Endothelial cell of umbilical vein (primary cell): Measurements from ENCODE around the gene EPYC. TPM values are rescaled to one million over a fixed set of nuclear protein-coding genes. Genes with fewer than 3 reads are reported as not detected.

ENCODE experiments used
- BruUV-seq: library from RNA; stranded (reverse); fragments of 400-500 nt; replicated peaks from 2 replicates; lab custom pipeline; 2021; lab: Mats Ljungman, UMichigan
- CTCF ChIA-PET: fragments of 300-600, 350-600 bp; sonication (Branson Sonifier 250); formaldehyde crosslinking; loops from one replicate; lab custom pipeline; 2021; ENCODE audit warnings: antibody characterized with exemption, inconsistent platforms; lab: Charles Lee
- POLR2A ChIA-PET: fragments of 300-600, 350-600 bp; sonication (Branson Sonifier 250); formaldehyde crosslinking; loops from one replicate; lab custom pipeline; 2021; ENCODE audit warnings: antibody characterized with exemption, inconsistent platforms; lab: Charles Lee
- DNase-seq: peaks from one replicate; pipeline ENCODE4 v3.0.0-alpha.2; 2011; ENCODE audit warnings: low read depth, low spot score
- FAIRE-seq: peaks from 2 replicates; lab custom pipeline; 2011; peaks lifted over from hg19 to GRCh38; lab: Jason Lieb, UNC
- H2AFZ ChIP-seq: 2 replicates; pipeline ENCODE4 v1.6.0; 2012; ENCODE audit warnings: low read depth, low read length, control low read depth, inconsistent platforms
- H3K27ac ChIP-seq: 2 replicates; pipeline ENCODE4 v1.5.1; 2011; ENCODE audit warnings: low read depth, mild to moderate bottlenecking, control low read depth, low read length, moderate library complexity; ENCODE audit not compliant: insufficient read depth
- H3K27me3 ChIP-seq, 2 experiments: 2 replicates each; pipeline versions ENCODE4 v1.6.0 to v1.6.1; 2011; ENCODE audit warnings: low read length in 2 of 2, mixed read lengths in 1 of 2; ENCODE audit not compliant: control insufficient read depth in 2 of 2, insufficient read depth in 2 of 2
- H3K36me3 ChIP-seq, 2 experiments: 2 replicates in 1 of 2; 3 replicates in 1 of 2; pipeline ENCODE4 v1.5.1; 2011; ENCODE audit warnings: low read length in 2 of 2, mild to moderate bottlenecking in 1 of 2, moderate library complexity in 1 of 2; ENCODE audit not compliant: control insufficient read depth in 2 of 2, insufficient read depth in 2 of 2; ENCODE audit errors: extremely low read depth in 1 of 2
- H3K4me1 ChIP-seq: 3 replicates; pipeline ENCODE4 v1.5.1; 2011; ENCODE audit warnings: mild to moderate bottlenecking, low read length; ENCODE audit not compliant: control insufficient read depth, insufficient read depth; ENCODE audit errors: extremely low read depth
- H3K4me2 ChIP-seq: 2 replicates; pipeline ENCODE4 v1.6.1; 2011; ENCODE audit warnings: low read length, control low read depth, mixed read lengths; ENCODE audit not compliant: insufficient read depth
- H3K4me3 ChIP-seq, 3 experiments: fragments of 200-600 bp in 1 of 3; sonication (generic), shearing (Covaris generic) in 1 of 3; replicated peaks in 1 of 3; 2 replicates each; pipeline ENCODE4 v1.5.1; 2011 to 2016; ENCODE audit warnings: control low read depth in 3 of 3, low read length in 3 of 3, mild to moderate bottlenecking in 2 of 3, inconsistent platforms in 1 of 3, low read depth in 1 of 3, moderate library complexity in 1 of 3; ENCODE audit not compliant: insufficient read depth in 1 of 3
- H3K79me2 ChIP-seq: 2 replicates; pipeline ENCODE4 v1.6.0; 2012; ENCODE audit warnings: low read length, inconsistent platforms; ENCODE audit not compliant: control insufficient read depth, insufficient read depth
- H3K9ac ChIP-seq: replicated peaks from 2 replicates; pipeline ENCODE3; 2011; ENCODE audit warnings: low read length, control low read depth; ENCODE audit not compliant: insufficient read depth; ENCODE audit errors: extremely low read depth
- H3K9me1 ChIP-seq: replicated peaks from 3 replicates; pipeline ENCODE4 v1.6.0; 2011; ENCODE audit warnings: mild to moderate bottlenecking, low read length; ENCODE audit not compliant: control insufficient read depth, insufficient read depth; ENCODE audit errors: extremely low read depth
- H3K9me3 ChIP-seq: replicated peaks from 2 replicates; pipeline ENCODE4 v1.5.1; 2012; ENCODE audit warnings: low read length, inconsistent platforms; ENCODE audit not compliant: control insufficient read depth, insufficient read depth
- H4K20me1 ChIP-seq: replicated peaks from 2 replicates; pipeline ENCODE3; 2011; ENCODE audit warnings: mild to moderate bottlenecking, low read length; ENCODE audit not compliant: control insufficient read depth, insufficient read depth; ENCODE audit errors: extremely low read depth
- CTCF ChIP-seq, 2 donors: IDR thresholded peaks; 1 replicate in 1 of 2; 2 replicates in 1 of 2; pipeline ENCODE4 v1.5.1; 2011; ENCODE audit warnings: low read length in 2 of 2, mild to moderate bottlenecking in 2 of 2, moderate library complexity in 2 of 2, control low read depth in 1 of 2, inconsistent platforms in 1 of 2, low read depth in 1 of 2; ENCODE audit not compliant: insufficient read depth in 1 of 2; ENCODE audit errors: extremely low read depth in 1 of 2
- EZH2 ChIP-seq: IDR thresholded peaks from 2 replicates; pipeline ENCODE4 v1.6.1; 2012; ENCODE audit warnings: borderline replicate concordance, low read depth, mild to moderate bottlenecking, moderate library complexity, low read length, inconsistent platforms; ENCODE audit not compliant: severe bottlenecking
- FOS ChIP-seq: IDR thresholded peaks from 2 replicates; pipeline ENCODE4 v1.6.1; 2011; ENCODE audit warnings: mild to moderate bottlenecking, low read length, moderate library complexity, borderline replicate concordance; ENCODE audit not compliant: insufficient read depth
- GATA2 ChIP-seq: IDR thresholded peaks from 2 replicates; pipeline ENCODE4 v1.7.0; 2011; ENCODE audit warnings: low read depth, mild to moderate bottlenecking, moderate library complexity, mixed read lengths, low read length; ENCODE audit not compliant: insufficient read length, insufficient read depth
- JUN ChIP-seq: IDR thresholded peaks from 2 replicates; pipeline ENCODE4 v1.6.1; 2011; ENCODE audit warnings: borderline replicate concordance, low read depth; ENCODE audit not compliant: insufficient read length, insufficient read depth
- MAX ChIP-seq: IDR thresholded peaks from 2 replicates; pipeline ENCODE4 v1.6.1; 2011; ENCODE audit not compliant: insufficient read depth, insufficient read length
- MYC ChIP-seq: IDR thresholded peaks from one replicate; pipeline ENCODE4 v1.6.1; 2011; ENCODE audit warnings: mild to moderate bottlenecking, low read depth, low read length
- POLR2A ChIP-seq: IDR thresholded peaks from 2 replicates; pipeline ENCODE4 v1.6.1; 2012; ENCODE audit warnings: low read depth, mild to moderate bottlenecking, control low read depth, low read length
- POLR2AphosphoS5 ChIP-seq: IDR thresholded peaks from 2 replicates; pipeline ENCODE4 v1.6.1; 2012; ENCODE audit warnings: low read depth, mild to moderate bottlenecking, control low read depth, low read length, moderate library complexity; ENCODE audit not compliant: insufficient read depth
- dilution Hi-C: fragments of 300-500 bp; cut with MboI; formaldehyde crosslinking; loops from one replicate; pipeline ENCODE4 v1.15.0; 2019; ENCODE audit warnings: low sequenced_read_pairs; ENCODE audit not compliant: extremely low pct_ligation_motif_present
- intact Hi-C: fragments of 100-400 bp; cut with micrococcal nuclease; formaldehyde crosslinking; loops from one replicate; pipeline ENCODE4 v1.10.0; 2022
- polyA plus RNA-seq, 4 experiments: library from polyadenylated mRNA; depleted of rRNA in 3 of 4; stranded (reverse) in 3 of 4; unstranded in 1 of 4; fragments of >200 nt; gene quantifications; 2 replicates each; pipeline versions ENCODE4 v1.2.1 to v1.2.3, GENCODE V29; 2011 to 2012; ENCODE audit warnings: missing spikeins in 1 of 4
- total RNA-seq: library from RNA; stranded (reverse); gene quantifications from 2 replicates; pipeline ENCODE4 v1.2.3, GENCODE V29; 2021

EPYC gene
- total and polyA plus RNA-seq, 2 donors (not counting 3 experiments of a cell fraction or from before 2014, with no cell fraction given) = not detected

GRCh38 chr12:90925562-90925961 is 79.2 kb downstream of the EPYC start:
- POLR2A ChIA-PET = no interaction called here
- no peaks in the 10 kb centered on the region for H4K20me1 ChIP-seq
- H3K27ac ChIP-seq = no peak overlapping the region
- BruUV-seq = no TSS peak
- H3K4me1 ChIP-seq = peaks cover 10% of the 10 kb centered on the region
- DNase-seq (no peak), FAIRE-seq (no peak)
- H3K4me3 ChIP-seq = no peak overlapping the region
- CTCF ChIA-PET = no interaction called here
- dilution Hi-C loops = no loop called here
- H3K9me1 ChIP-seq = no peaks in the 10 kb centered on the region
- no peak overlapping the region for H3K9ac ChIP-seq
- no peak overlapping the region for H3K4me2 ChIP-seq
- no peaks in the 10 kb centered on the region for H3K36me3 ChIP-seq
- H3K9me3 ChIP-seq = no peaks in the 10 kb centered on the region
- no peaks in the 10 kb centered on the region for H3K79me2 ChIP-seq
- intact Hi-C loops = no loop called here
- H2AFZ ChIP-seq = no peak overlapping the region
- H3K27me3 ChIP-seq = no peaks in the 10 kb centered on the region
- TF ChIP-seq JUN (no peak), FOS (no peak), EZH2 (no peak), MAX (no peak), CTCF (IDR thresholded peaks at IDR 0.05; ENCODE audit: extremely low read depth in 1 of 2, insufficient read depth in 1 of 2, low read depth in 1 of 2, low read length in 2 of 2) (no peak), POLR2A (no peak)

GRCh38 chr12:90924406-90924805 is 80.4 kb downstream of the EPYC start:
- peaks cover 2% of the 10 kb centered on the region for H3K9me1 ChIP-seq
- dilution Hi-C loops (no loop called here), intact Hi-C loops (no loop called here)
- no peak overlapping the region for H3K9ac ChIP-seq
- no peak for TF ChIP-seq EZH2
- no peak for TF ChIP-seq CTCF (IDR thresholded peaks at IDR 0.05; ENCODE audit: extremely low read depth in 1 of 2, insufficient read depth in 1 of 2, low read depth in 1 of 2, low read length in 2 of 2)
- TF ChIP-seq JUN = no peak
- TF ChIP-seq POLR2AphosphoS5 = no peak
- TF ChIP-seq FOS = no peak
- TF ChIP-seq POLR2A = no peak
- no peak for TF ChIP-seq MAX
- TF ChIP-seq GATA2 = no peak
- TF ChIP-seq MYC = no peak
- no peaks in the 10 kb centered on the region for H4K20me1 ChIP-seq
- no peak overlapping the region for H2AFZ ChIP-seq
- H3K9me3 ChIP-seq = no peaks in the 10 kb centered on the region
- no peak overlapping the region for H3K27ac ChIP-seq
- H3K27me3 ChIP-seq = no peaks in the 10 kb centered on the region
- H3K79me2 ChIP-seq = no peaks in the 10 kb centered on the region
- CTCF ChIA-PET = interaction anchor here (1.6 to 3.7 kb wide), 2 partner anchors 16 to 20 kb away, joined by 6 to 14 read pairs; no protein-coding TSS in a partner anchor
- no TSS peak for BruUV-seq
- POLR2A ChIA-PET = no interaction called here
- FAIRE-seq = no peak
- no peak for DNase-seq
- H3K36me3 ChIP-seq = no peaks in the 10 kb centered on the region
- H3K4me2 ChIP-seq = no peak overlapping the region
- H3K4me1 ChIP-seq = peaks cover 10% of the 10 kb centered on the region
- no peak overlapping the region for H3K4me3 ChIP-seq
